Tracheal epithelial cell (primary cell): ENCODE results near the gene ELAC2. TPM values are rescaled to one million over a fixed set of nuclear protein-coding genes. Genes with fewer than 3 reads are reported as not detected.

Source experiments
- total RNA-seq: library from RNA; depleted of rRNA; stranded (reverse); fragments of >200 nt; gene quantifications from 2 replicates; pipeline ENCODE4 v1.2.1, GENCODE V29; 2014

The ELAC2 gene
- total RNA-seq: 59.3 and 80.0 TPM in 2 replicates

DNA sequence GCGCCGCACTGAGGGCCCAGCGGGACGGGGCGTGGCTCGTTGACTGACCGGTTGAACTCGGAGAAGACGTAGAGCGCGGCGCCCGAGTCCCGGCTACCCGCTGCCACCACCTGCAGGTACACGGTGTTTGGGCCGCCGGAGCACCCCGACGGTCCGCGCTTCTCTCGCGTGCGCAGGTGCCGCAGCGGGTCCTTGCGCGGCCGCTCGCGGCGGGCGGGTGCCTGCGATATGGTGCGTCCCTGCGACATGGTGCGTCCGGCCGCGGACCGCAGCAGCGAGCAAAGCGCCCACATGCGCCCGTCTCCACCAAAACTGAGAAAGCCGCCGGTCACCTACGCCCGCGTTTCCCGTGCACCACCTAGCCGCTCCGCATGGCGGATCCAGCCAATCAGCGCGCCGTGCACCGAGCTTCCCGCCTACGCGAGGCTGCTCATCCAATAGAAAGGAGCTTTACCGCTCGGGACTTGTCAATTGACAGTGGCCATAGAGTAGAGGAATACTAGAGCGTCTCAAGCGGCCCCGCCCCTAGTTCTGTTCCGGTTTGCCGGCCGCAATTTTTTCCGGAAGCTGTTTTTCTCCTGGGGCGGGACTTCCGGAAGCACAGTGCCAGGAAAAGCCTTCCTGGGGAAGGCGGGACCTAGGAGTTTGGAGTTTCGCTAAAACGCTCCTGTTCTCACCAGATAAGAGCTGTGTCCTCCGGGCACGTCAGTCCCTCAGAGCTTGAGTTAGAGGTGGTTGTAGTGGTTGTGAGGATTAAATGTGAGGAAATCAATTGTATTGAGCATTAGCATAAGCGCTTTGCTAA lies at the start of gene ELAC2:
TSS of gene ELAC2 (minus strand) at position 373 of the 805 bp plus-strand sequence. CDS start at position 293, 80 bp downstream.

Other genes starting within 250 kb of the ELAC2 start
- 0.64 and 1.2 TPM in 2 replicates for gene ARHGAP44, start 228.5 kb downstream of the ELAC2 start, total RNA-seq